Stimulated activated CD4-positive, alpha-beta T cell treated with anti-CD3 and anti-CD28 coated beads, TNF-alpha, amount 100 ng/mL, for 24 hours (primary cell): ENCODE measurements around the gene TRIM3.

Experiments used
- DNase-seq, 3 experiments: peaks; one replicate each; pipeline ENCODE4 v3.0.0-alpha.2; 2020; ENCODE audit warnings: low read depth in 3 of 3

TRIM3 gene

DNA sequence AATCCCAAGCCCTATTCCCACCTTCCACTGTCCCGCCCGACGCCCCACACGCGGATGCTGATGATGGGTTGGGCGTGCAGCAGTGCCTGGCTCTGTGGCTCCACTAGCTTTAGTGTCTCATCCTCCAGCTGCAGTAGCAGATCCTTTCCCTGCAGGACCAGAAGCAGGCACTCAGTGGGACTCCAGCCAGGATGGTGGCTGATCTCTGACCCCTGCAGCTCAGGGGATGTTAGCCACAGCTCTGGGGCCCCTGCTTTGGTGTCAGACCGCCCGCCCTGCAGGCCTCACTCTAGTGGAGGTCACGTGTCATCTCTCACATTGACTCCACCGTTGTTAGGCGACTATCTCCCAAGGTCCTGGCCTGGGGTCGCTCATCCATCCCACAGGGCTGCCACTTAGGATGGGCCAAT is 71.7 kb downstream of the TRIM3 start:
- no peak for DNase-seq

DNA sequence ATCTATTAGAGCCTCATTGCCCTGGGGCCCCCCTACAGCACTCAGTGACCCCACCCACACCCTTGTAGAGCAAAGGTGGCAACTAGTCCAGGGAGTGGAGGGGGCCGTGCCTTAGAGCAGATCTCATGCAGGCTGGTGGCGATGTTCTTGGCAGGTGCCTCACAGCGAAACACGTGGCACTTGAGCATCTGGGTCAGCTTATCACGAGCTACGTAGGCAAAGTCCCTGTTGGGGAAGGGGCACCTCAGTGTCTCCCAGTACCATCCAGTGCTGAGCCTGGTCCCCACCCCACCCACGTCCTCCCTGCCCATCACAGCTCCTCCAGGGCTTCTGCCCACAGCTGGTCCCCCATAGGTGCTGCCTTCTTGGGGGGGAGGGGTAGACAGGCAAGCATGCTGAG is 72.3 kb downstream of the TRIM3 start:
- DNase-seq: no peak

DNA sequence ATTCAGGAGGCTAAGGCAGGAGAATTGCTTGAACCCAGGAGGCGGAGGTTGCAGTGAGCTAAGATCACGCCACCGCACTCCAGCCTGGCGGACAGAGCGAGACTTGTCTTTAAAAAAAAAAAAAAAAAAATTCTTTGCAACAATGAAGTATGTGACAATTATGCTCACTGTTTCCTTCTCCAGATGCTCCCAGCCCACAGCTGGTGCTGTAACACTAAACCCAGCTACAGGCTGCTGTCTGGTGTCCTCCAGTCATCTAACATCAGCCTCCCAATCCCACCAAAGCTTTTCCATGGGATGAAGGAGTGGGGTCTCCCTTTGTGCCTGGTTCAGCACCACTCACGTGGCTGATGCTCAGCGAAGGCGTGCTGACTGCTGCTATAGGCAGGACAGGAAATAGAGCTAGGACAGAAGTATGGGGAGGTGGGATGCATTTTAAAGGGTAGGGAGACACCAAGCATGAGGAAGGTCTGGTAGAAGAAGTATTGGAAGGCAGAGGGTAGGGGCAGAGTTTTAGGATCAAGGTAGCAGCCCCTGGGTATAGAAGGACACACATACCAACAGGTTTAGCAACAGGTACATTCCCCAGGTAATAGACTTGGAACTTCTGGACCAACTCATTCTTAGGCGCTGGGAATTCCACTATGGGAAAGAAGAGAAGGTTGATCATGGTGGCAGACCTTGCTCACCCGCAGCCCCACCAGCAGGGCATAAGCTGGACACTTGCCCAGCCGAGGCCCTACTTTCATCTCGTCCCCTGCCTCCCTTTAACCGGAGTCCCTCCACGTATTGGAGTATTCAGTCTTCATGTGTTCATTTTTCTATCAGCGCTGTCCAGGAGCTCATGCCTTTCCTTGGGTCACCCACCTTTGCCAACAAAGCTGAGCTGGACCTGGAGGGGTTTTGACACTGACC is 73.1 kb downstream of the TRIM3 start:
- no peak for DNase-seq
